ENCODE data around the gene IQCM.

- no peak for TF ChIP-seq CTCF (IDR thresholded peaks at IDR 0.05; ENCODE audit: insufficient read depth, low read length)
- TF ChIP-seq REST (IDR thresholded peaks at IDR 0.05; ENCODE audit: insufficient replicate concordance, low read depth), result no peak
Observed at GRCh38 chr4:149345424-149345823, 470.2 kb downstream of the IQCM start.

All from HL-60 (cell line).